ENCODE measurements around the gene GRB10.

The GRB10 gene

GRCh38 chr7:50807026-50807730 is 24.5 kb upstream of the GRB10 start:
- H3K4me1 Mint-ChIP-seq = no peaks in the 10 kb centered on the region
- no peak overlapping the region for H3K4me3 Mint-ChIP-seq
- H3K9me3 Mint-ChIP-seq = no peaks in the 10 kb centered on the region
- H3K27me3 Mint-ChIP-seq (ENCODE audit: low read depth) = peaks cover 14% of the 10 kb centered on the region
- H3K27ac Mint-ChIP-seq = no peak overlapping the region
- TF ChIP-seq, protein P1, sequence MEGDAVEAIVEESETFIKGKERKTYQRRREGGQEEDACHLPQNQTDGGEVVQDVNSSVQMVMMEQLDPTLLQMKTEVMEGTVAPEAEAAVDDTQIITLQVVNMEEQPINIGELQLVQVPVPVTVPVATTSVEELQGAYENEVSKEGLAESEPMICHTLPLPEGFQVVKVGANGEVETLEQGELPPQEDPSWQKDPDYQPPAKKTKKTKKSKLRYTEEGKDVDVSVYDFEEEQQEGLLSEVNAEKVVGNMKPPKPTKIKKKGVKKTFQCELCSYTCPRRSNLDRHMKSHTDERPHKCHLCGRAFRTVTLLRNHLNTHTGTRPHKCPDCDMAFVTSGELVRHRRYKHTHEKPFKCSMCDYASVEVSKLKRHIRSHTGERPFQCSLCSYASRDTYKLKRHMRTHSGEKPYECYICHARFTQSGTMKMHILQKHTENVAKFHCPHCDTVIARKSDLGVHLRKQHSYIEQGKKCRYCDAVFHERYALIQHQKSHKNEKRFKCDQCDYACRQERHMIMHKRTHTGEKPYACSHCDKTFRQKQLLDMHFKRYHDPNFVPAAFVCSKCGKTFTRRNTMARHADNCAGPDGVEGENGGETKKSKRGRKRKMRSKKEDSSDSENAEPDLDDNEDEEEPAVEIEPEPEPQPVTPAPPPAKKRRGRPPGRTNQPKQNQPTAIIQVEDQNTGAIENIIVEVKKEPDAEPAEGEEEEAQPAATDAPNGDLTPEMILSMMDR (IDR thresholded peaks at IDR 0.05; ENCODE audit: unreplicated experiment in 3 of 3) = no peak
- H3K36me3 Mint-ChIP-seq (ENCODE audit: low read depth) = no peaks in the 10 kb centered on the region

- TF ChIP-seq, protein P1 (IDR thresholded peaks at IDR 0.05; ENCODE audit: unreplicated experiment in 3 of 3) = no peak
- Mint-ChIP-seq H3K9me3 (no peaks in the 10 kb centered on the region), H3K27ac (no peak overlapping the region), H3K4me3 (no peak overlapping the region), H3K4me1 (no peaks in the 10 kb centered on the region), H3K27me3 (ENCODE audit: low read depth) (peaks cover 16% of the 10 kb centered on the region), H3K36me3 (ENCODE audit: low read depth) (no peaks in the 10 kb centered on the region)
These were observed 23.4 kb upstream of the GRB10 start for GRCh38 chr7:50806143-50806542.

DNA sequence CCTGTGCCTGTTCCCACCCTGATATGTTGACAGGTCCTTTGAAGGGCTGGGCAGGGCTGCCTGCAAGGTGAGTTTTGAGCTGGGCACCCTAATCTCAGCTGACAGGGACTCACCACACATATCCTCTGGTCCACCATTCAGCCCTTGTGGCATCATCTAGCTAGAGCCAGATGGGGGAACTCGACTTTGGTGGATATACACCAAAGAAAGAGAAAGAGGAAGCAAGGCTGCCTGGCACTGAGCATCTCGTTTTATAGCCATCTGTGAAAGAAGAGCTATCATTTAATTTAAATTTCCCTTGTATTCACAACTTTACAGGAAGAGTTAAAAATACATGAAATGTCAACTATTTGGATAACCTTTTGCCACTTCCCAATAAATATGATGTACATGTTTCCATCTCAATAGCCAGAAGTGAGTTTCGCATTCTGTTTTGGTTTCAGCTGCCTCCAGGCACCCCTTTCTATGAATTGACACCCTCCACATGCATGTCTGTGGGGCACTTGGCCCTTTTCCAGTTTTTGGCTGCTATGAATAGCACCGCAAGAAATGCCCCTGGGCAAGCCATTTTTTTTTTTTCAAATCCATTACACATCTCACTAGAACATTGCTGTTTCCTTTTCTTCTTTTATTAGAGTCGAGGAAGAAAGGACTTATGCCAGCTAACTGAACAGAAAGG is 22.9 kb upstream of the GRB10 start:
- H3K4me1 Mint-ChIP-seq = no peaks in the 10 kb centered on the region
- TF ChIP-seq, protein P1 (IDR thresholded peaks at IDR 0.05; ENCODE audit: unreplicated experiment in 3 of 3) = no peak
- no peaks in the 10 kb centered on the region for H3K36me3 Mint-ChIP-seq (ENCODE audit: low read depth)
- no peaks in the 10 kb centered on the region for H3K9me3 Mint-ChIP-seq
- H3K27ac Mint-ChIP-seq = no peak overlapping the region
- peaks cover 16% of the 10 kb centered on the region for H3K27me3 Mint-ChIP-seq (ENCODE audit: low read depth)
- H3K4me3 Mint-ChIP-seq = no peak overlapping the region

- Mint-ChIP-seq H3K27me3 (ENCODE audit: low read depth) (peaks cover 20% of the 10 kb centered on the region), H3K36me3 (ENCODE audit: low read depth) (no peaks in the 10 kb centered on the region), H3K9me3 (no peaks in the 10 kb centered on the region), H3K4me3 (no peak overlapping the region), H3K4me1 (no peaks in the 10 kb centered on the region), H3K27ac (no peak overlapping the region)
- TF ChIP-seq, protein P1 (IDR thresholded peaks at IDR 0.05; ENCODE audit: unreplicated experiment in 3 of 3) = no peak
These were observed 21.0 kb upstream of the GRB10 start for GRCh38 chr7:50803359-50804337.

DNA sequence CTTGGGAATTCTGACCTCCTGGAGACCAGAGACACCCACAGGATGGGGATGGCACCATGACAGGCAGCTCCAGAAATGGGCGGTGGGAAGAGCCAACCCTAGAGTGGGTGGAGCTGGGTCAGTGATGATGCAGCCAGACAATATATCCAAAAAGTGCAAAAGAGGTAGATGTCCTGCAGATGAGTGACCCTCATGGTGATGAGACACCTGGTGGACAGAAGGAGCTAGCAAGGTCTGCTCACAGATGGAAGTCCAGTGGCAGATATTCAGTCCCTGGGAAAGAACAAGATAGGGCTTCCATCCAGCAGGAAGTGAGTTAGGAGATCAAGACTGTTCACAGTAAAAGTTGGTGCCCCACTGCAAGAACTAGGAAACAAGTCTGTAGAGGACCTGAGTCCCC is 19.2 kb upstream of the GRB10 start:
- TF ChIP-seq, protein P1 (IDR thresholded peaks at IDR 0.05; ENCODE audit: unreplicated experiment in 3 of 3) = no peak
- Mint-ChIP-seq H3K27ac (no peak overlapping the region), H3K27me3 (ENCODE audit: low read depth) (peaks cover 25% of the 10 kb centered on the region), H3K4me1 (no peaks in the 10 kb centered on the region), H3K4me3 (no peak overlapping the region), H3K9me3 (peaks cover 4% of the 10 kb centered on the region), H3K36me3 (ENCODE audit: low read depth) (no peaks in the 10 kb centered on the region)

Data from nephron (organoid).